Activated B cell treated with CpG ODN at 0.5 μM for 24 hours (primary cell): ENCODE results near the gene SLC26A6. TPM values are rescaled to one million over a fixed set of nuclear protein-coding genes. Genes with fewer than 3 reads are reported as not detected.

Source experiments
- ATAC-seq: fragments of 200-7000 bp; cut with Tn5 transposase; one replicate; pipeline ENCODE4 v1.10.0; 2021; ENCODE audit warnings: low read depth, mild to moderate bottlenecking, moderate library complexity
- CTCF ChIA-PET: fragments of 350-600 bp; sonication (Branson Sonifier 250); formaldehyde crosslinking; loops from one replicate; lab custom pipeline; 2021; ENCODE audit warnings: antibody characterized with exemption; lab: Charles Lee
- POLR2A ChIA-PET: fragments of 350-600 bp; sonication (Branson Sonifier 250); formaldehyde crosslinking; loops from one replicate; lab custom pipeline; 2021; ENCODE audit warnings: antibody characterized with exemption; lab: Charles Lee
- DNase-seq: peaks from one replicate; pipeline ENCODE4 v3.0.0; 2022
- H3K27ac Mint-ChIP-seq: one replicate; pipeline ENCODE4 v1.8.0; 2020; ENCODE audit warnings: mixed read lengths
- H3K27me3 Mint-ChIP-seq: one replicate; pipeline ENCODE4 v1.8.0; 2021; ENCODE audit warnings: mixed read lengths
- H3K36me3 Mint-ChIP-seq: one replicate; pipeline ENCODE4 v1.8.0; 2021; ENCODE audit warnings: low read depth, mixed read lengths
- H3K4me1 Mint-ChIP-seq: one replicate; pipeline ENCODE4 v1.8.0; 2021; ENCODE audit warnings: mixed read lengths
- H3K4me3 Mint-ChIP-seq: one replicate; pipeline ENCODE4 v1.8.0; 2020; ENCODE audit warnings: mild to moderate bottlenecking, mixed read lengths
- H3K9me3 Mint-ChIP-seq: one replicate; pipeline ENCODE4 v1.8.0; 2020; ENCODE audit warnings: mixed read lengths
- CTCF ChIP-seq: fragments of 200-600 bp; IDR thresholded peaks from one replicate; pipeline ENCODE4 v1.8.0; 2022; ENCODE audit warnings: antibody characterized with exemption, mild to moderate bottlenecking
- intact Hi-C: fragments of 100-400 bp; cut with micrococcal nuclease; formaldehyde crosslinking; loops from one replicate; pipeline ENCODE4 v1.15.1; 2024
- total RNA-seq: library from RNA; stranded (reverse); gene quantifications from 2 replicates; pipeline ENCODE4 v1.2.3, GENCODE V29; 2022

The SLC26A6 gene
- total RNA-seq, 1 donor from 2014 or later = 21.5 TPM

GRCh38 chr3:48681974-48682610 is 46.8 kb upstream of the SLC26A6 start:
- no peak for DNase-seq
- no peaks in the 10 kb centered on the region for H3K9me3 Mint-ChIP-seq
- no peak overlapping the region for H3K27ac Mint-ChIP-seq
- H3K36me3 Mint-ChIP-seq = peaks cover 37% of the 10 kb centered on the region
- no peak for TF ChIP-seq CTCF
- intact Hi-C loops = loop anchor here (10.0 kb wide), 1 partner anchor 407 kb away; no protein-coding TSS in a partner anchor
- H3K27me3 Mint-ChIP-seq = no peaks in the 10 kb centered on the region
- peaks cover 53% of the 10 kb centered on the region for H3K4me1 Mint-ChIP-seq
- ChIA-PET POLR2A (no interaction called here), CTCF (no interaction called here)
- H3K4me3 Mint-ChIP-seq = no peak overlapping the region
- ATAC-seq = no peak

GRCh38 chr3:48681541-48681880 is 46.2 kb upstream of the SLC26A6 start:
- DNase-seq (no peak), ATAC-seq (no peak)
- no peak for TF ChIP-seq CTCF
- no peaks in the 10 kb centered on the region for H3K27me3 Mint-ChIP-seq
- CTCF ChIA-PET = no interaction called here
- no peak overlapping the region for H3K27ac Mint-ChIP-seq
- intact Hi-C loops = loop anchor here (10.0 kb wide), 1 partner anchor 407 kb away; no protein-coding TSS in a partner anchor
- POLR2A ChIA-PET = no interaction called here
- peaks cover 51% of the 10 kb centered on the region for H3K4me1 Mint-ChIP-seq
- peaks cover 34% of the 10 kb centered on the region for H3K36me3 Mint-ChIP-seq
- H3K9me3 Mint-ChIP-seq = no peaks in the 10 kb centered on the region
- H3K4me3 Mint-ChIP-seq = no peak overlapping the region

GRCh38 chr3:48680811-48681540 is 45.7 kb upstream of the SLC26A6 start:
- Mint-ChIP-seq H3K4me1 (peaks cover 45% of the 10 kb centered on the region), H3K27me3 (no peaks in the 10 kb centered on the region), H3K36me3 (peaks cover 36% of the 10 kb centered on the region), H3K27ac (no peak overlapping the region), H3K4me3 (no peak overlapping the region), H3K9me3 (no peaks in the 10 kb centered on the region)
- ChIA-PET CTCF (no interaction called here), POLR2A (no interaction called here)
- intact Hi-C loops = loop anchor here (10.0 kb wide), 1 partner anchor 406 kb away; no protein-coding TSS in a partner anchor
- DNase-seq (no peak), ATAC-seq (no peak)
- no peak for TF ChIP-seq CTCF

GRCh38 chr3:48679411-48680391 is 44.4 kb upstream of the SLC26A6 start:
- DNase-seq (no peak), ATAC-seq (peak; percentile 97)
- H3K27me3 Mint-ChIP-seq = no peaks in the 10 kb centered on the region
- no peak overlapping the region for H3K4me3 Mint-ChIP-seq
- peaks cover 37% of the 10 kb centered on the region for H3K4me1 Mint-ChIP-seq
- no peak for TF ChIP-seq CTCF
- POLR2A ChIA-PET = no interaction called here
- peaks cover 34% of the 10 kb centered on the region for H3K36me3 Mint-ChIP-seq
- no peaks in the 10 kb centered on the region for H3K9me3 Mint-ChIP-seq
- H3K27ac Mint-ChIP-seq = peak overlapping the region; percentile 51
- CTCF ChIA-PET = no interaction called here
- intact Hi-C loops = loop anchor here (10.0 kb wide), 1 partner anchor 405 kb away; no protein-coding TSS in a partner anchor
